Uterus (tissue), 2 donors: ENCODE data around the gene SAP30L.

Experiments
- CTCF ChIP-seq, 4 experiments: fragments of 200-600 bp in 2 of 4; fragments of 450-650 bp in 2 of 4; sonication (generic) in 2 of 4; IDR thresholded peaks; one replicate each; pipeline ENCODE4 v1.5.1; 2016 to 2019; ENCODE audit warnings: antibody characterized with exemption in 4 of 4, mild to moderate bottlenecking in 2 of 4, moderate library complexity in 1 of 4
- POLR2A ChIP-seq, 2 donors: fragments of 450-650 bp; IDR thresholded peaks; one replicate each; pipeline ENCODE4 v1.6.1; 2016; ENCODE audit warnings: antibody characterized with exemption in 2 of 2, mild to moderate bottlenecking in 1 of 2, moderate library complexity in 1 of 2

- no peak for TF ChIP-seq CTCF (IDR thresholded peaks at IDR 0.05)
- no peak for TF ChIP-seq POLR2A (IDR thresholded peaks at IDR 0.05)
Observed at GRCh38 chr5:154506716-154507080, 60.9 kb downstream of the SAP30L start.
